Measurements from ENCODE around the gene FRY. TPM values are rescaled to one million over a fixed set of nuclear protein-coding genes. Genes with fewer than 3 reads are reported as not detected.

The FRY gene
- total and polyA plus RNA-seq, 2 donors (not counting 1 experiment from before 2014, with no cell fraction given), result 2.3 to 6.3 TPM

DNA sequence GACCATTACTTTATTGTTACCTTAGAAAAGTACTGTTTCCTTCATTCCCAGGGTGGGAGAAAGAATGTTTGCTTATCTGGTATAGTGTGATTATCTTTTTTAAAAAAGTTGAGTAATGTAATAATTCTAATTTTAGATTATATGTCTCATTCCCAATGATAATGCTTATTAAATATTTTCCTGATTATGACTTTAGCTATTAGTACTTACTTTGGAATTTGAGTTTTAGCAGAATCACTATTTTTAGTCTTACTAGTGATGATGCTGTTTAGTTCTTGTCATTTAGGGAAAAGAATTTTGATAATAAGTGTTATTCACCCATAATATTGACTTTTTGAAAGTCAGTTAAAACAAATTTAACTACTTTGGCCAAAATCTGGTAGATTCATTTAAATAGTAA is 95.2 kb downstream of the FRY start:
- DNase-seq, result no peak
- Histone ChIP-seq H2AFZ (ENCODE audit: insufficient read depth, low read depth, low read length, poor library complexity, severe bottlenecking) (no peak overlapping the region), H3K36me3 (replicated peaks in 1 of 2; ENCODE audit: control extremely low read depth in 1 of 2, control insufficient read depth in 1 of 2, extremely low read depth in 1 of 2, insufficient read depth in 2 of 2, low read length in 1 of 2) (no peaks in the 10 kb centered on the region), H3K4me2 (replicated peaks; ENCODE audit: low read depth, low read length, poor library complexity, severe bottlenecking) (no peak overlapping the region), H3K79me2 (ENCODE audit: control insufficient read depth, insufficient read depth, low read length) (no peaks in the 10 kb centered on the region), H3K4me1 (ENCODE audit: control insufficient read depth in 2 of 2, insufficient read depth in 2 of 2, low read length in 2 of 2) (no peaks in the 10 kb centered on the region), H3K4me3 (ENCODE audit: control extremely low read depth in 1 of 5, extremely low read depth in 1 of 5, insufficient read depth in 1 of 5, low read depth in 2 of 5, low read length in 4 of 5) (no peak overlapping the region), H3K9me3 (ENCODE audit: control extremely low read depth in 1 of 3, control insufficient read depth in 2 of 3, insufficient read depth in 1 of 3, low read length in 2 of 3) (peaks cover 0 to 3% (median 0%) of the 10 kb centered on the region in 3 donors), H3K27me3 (replicated peaks in 1 of 4; ENCODE audit: control extremely low read depth in 1 of 4, control insufficient read depth in 3 of 4, insufficient read depth in 4 of 4, low read length in 3 of 4) (no peaks in the 10 kb centered on the region), H3K27ac (ENCODE audit: low read length in 2 of 2) (no peak overlapping the region), H3K9ac (ENCODE audit: low read length) (no peak overlapping the region), H4K20me1 (ENCODE audit: control insufficient read depth, insufficient read depth, low read length, poor library complexity, severe bottlenecking) (no peaks in the 10 kb centered on the region)
- CTCF ChIA-PET, result no interaction called here
- no peak for ATAC-seq (ENCODE audit: low read depth)
- peaks cover 6% of the 10 kb centered on the region for H3K9me3 Mint-ChIP-seq (ENCODE audit: insufficient read depth)
- no peak overlapping the region for H3K4me3 Mint-ChIP-seq
- TF ChIP-seq CTCF (IDR thresholded peaks at IDR 0.05) (no peak), EZH2 (IDR thresholded peaks at IDR 0.05; ENCODE audit: borderline replicate concordance, insufficient read depth, low read depth, low read length, poor library complexity, severe bottlenecking) (no peak)
- no peak overlapping the region for H3K27ac Mint-ChIP-seq
- POLR2A ChIA-PET, result no interaction called here
- H3K4me1 Mint-ChIP-seq, result no peaks in the 10 kb centered on the region
- intact Hi-C loops (cut with micrococcal nuclease), result no loop called here
- no peaks in the 10 kb centered on the region for H3K27me3 Mint-ChIP-seq

DNA sequence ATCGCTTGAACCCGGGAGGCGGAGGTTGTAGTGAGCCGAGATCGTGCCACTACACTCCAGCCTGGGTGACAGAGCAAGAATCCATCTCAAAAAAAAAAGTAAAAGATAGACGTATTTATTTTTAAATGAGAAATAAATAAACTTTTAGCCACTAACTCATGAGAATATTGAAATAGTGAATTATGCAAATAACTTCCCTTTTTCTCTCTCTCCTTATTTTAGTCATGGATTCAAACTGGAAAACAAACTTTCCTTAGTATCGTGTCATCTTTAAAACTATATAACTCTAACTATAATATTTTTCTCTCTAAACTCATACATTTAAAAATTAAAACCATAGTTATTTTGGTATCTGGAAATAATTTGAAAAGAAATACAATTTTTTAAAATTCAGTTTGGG is 96.1 kb downstream of the FRY start:
- Histone ChIP-seq H2AFZ (ENCODE audit: insufficient read depth, low read depth, low read length, poor library complexity, severe bottlenecking) (no peak overlapping the region), H3K27me3 (replicated peaks in 1 of 4; ENCODE audit: control extremely low read depth in 1 of 4, control insufficient read depth in 3 of 4, insufficient read depth in 4 of 4, low read length in 3 of 4) (no peaks in the 10 kb centered on the region), H3K4me1 (ENCODE audit: control insufficient read depth in 2 of 2, insufficient read depth in 2 of 2, low read length in 2 of 2) (no peaks in the 10 kb centered on the region), H3K4me3 (ENCODE audit: control extremely low read depth in 1 of 5, extremely low read depth in 1 of 5, insufficient read depth in 1 of 5, low read depth in 2 of 5, low read length in 4 of 5) (no peak overlapping the region), H3K79me2 (ENCODE audit: control insufficient read depth, insufficient read depth, low read length) (no peaks in the 10 kb centered on the region), H3K4me2 (replicated peaks; ENCODE audit: low read depth, low read length, poor library complexity, severe bottlenecking) (no peak overlapping the region), H3K9me3 (ENCODE audit: control extremely low read depth in 1 of 3, control insufficient read depth in 2 of 3, insufficient read depth in 1 of 3, low read length in 2 of 3) (no peaks in the 10 kb centered on the region), H3K27ac (ENCODE audit: low read length in 2 of 2) (no peak overlapping the region), H3K9ac (ENCODE audit: low read length) (no peak overlapping the region), H3K36me3 (replicated peaks in 1 of 2; ENCODE audit: control extremely low read depth in 1 of 2, control insufficient read depth in 1 of 2, extremely low read depth in 1 of 2, insufficient read depth in 2 of 2, low read length in 1 of 2) (no peaks in the 10 kb centered on the region), H4K20me1 (ENCODE audit: control insufficient read depth, insufficient read depth, low read length, poor library complexity, severe bottlenecking) (no peaks in the 10 kb centered on the region)
- TF ChIP-seq EZH2 (IDR thresholded peaks at IDR 0.05; ENCODE audit: borderline replicate concordance, insufficient read depth, low read depth, low read length, poor library complexity, severe bottlenecking) (no peak), CTCF (IDR thresholded peaks at IDR 0.05) (no peak)
- no peaks in the 10 kb centered on the region for H3K4me1 Mint-ChIP-seq
- ChIA-PET CTCF (no interaction called here), POLR2A (no interaction called here)
- ATAC-seq (ENCODE audit: low read depth), result no peak
- no peak overlapping the region for H3K4me3 Mint-ChIP-seq
- intact Hi-C loops (cut with micrococcal nuclease), result no loop called here
- no peak for DNase-seq
- H3K27me3 Mint-ChIP-seq, result no peaks in the 10 kb centered on the region
- H3K9me3 Mint-ChIP-seq (ENCODE audit: insufficient read depth), result peaks cover 3% of the 10 kb centered on the region
- H3K27ac Mint-ChIP-seq, result no peak overlapping the region
- no CpG with 5 or more reads among the region's 7 CpGs for WGBS (ENCODE audit: insufficient coverage)

Data from B cell (primary cell).